HG02840 (cell line): ENCODE results near the gene NUDT7.
A peak's percentile ranks its signal among the peaks of the same experiment; 100 is the strongest.

Experiments used
- ATAC-seq: cut with Tn5 transposase; IDR thresholded peaks from one replicate; pipeline ENCODE4 v1.9.1; 2021; ENCODE audit warnings: mild to moderate bottlenecking, moderate library complexity, moderate number of reproducible peaks; ENCODE audit not compliant: unreplicated experiment, low FRiP score

NUDT7 gene

DNA sequence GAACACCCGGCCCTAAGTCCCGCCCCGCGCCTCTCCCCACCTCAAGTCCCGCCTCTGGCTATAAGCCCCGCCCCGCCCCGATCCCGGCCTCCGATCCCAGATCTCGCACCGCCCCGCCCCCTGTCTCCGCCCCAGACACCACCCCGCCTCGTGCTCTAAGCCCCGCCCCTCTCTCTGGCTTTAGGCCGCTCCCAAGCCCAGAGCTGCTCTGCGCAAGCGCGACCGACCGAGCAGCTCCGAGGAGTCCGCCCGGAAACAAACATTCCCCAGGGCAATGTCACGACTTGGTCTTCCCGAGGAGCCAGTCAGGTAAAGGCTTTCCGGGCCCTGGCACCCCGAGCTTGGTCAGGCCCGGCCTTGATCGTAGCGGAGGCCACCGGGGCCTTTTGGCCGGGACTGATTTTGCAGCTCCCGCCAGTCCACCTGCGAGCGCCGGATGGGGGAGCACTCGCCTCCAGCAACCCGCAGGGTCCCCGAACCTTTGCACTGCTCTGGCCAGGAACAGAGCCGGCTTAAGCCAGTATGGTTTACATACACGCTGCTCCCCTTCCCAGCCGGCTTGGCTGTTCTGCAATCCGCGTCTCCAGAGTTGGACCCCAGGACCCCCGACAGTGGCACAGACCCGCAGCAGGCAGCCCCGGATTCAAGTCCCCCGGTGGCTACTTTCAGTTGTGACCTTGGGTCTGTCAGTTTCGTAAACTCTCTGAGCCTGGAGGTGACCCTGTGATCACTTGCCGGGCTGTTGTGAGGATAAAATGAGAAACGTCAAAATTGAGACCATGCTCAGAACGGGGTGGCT, at the start of gene NUDT7:
Gene NUDT7 (plus strand): TSS at position 206 of the 799 bp plus-strand sequence. CDS start 69 bp downstream, at position 275.
- peak; percentile 87 for ATAC-seq

DNA sequence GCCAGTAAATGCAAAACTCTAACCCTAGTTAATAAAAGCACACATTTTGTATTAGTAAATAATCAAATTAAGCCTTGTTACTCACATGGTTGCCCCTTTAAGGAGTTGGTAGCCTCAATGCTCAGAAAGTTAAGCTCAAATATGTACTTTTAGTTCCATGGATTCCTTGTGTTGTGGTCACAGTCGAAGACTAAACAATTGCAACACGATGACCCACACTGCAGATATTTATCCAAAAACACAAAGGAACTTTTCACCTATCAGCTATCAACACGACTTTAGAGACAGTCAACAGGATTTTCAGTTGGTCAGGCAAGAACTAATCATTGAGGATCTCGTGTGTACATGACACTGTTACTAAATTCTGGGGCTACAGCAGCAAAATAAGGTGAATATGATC, 47.4 kb upstream of the NUDT7 start:
- no peak for ATAC-seq

DNA sequence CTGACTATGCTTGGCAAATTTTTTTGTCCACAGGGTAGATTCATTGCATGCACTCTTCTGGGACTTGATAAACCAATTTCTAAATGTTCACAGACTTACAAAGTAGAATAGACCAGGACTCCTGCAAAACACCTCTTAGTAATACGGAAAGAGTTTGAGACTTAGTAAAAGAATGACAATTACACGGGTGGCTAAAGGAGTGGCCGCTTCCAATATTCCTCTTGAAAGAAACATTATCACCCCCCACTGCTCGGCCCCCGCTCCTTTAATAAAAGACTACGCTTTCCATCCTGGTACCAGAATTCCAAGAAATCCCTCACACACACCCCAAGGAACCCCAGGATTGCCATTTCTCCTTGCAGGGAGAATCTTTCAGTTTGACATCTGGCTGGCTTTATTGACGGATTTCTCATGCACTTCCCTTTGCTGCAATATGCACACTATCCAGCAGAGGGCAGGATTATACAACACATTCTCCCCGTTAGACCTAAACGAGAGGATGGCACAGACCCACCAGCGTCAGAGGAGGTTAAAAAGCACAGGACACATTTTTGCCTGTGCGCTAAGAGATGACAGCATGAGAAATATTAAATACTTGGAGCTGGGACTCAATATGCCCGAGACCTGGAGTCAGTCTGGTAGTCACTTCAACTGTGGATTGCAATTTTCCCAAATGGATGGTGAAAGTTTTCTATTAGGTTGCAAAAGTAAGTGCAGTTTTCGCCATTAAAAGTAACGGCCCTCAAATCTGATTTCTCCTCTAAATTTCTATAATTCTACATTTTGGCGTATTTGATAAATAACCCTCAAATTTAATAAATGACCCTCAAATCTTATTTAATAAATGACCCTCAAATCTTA, 46.6 kb upstream of the NUDT7 start:
- ATAC-seq: no peak

DNA sequence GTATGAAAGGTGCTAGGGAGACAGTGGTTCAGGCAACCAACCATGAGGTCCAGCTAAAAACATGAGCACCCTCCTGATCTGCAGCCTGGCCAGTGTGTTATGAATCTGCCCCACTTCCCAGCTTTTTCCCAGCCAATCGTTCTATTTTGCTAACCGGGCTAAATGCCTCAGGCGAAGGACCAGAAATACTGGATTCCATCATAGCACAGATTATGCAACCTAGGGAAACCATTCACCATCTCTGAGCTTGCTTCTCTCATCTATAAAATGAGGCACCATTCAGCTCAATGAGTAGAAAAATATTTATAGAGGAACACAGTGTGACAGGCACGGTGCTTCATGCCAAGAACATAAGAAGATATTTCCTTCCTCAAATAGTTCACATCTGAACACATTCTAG, 45.2 kb upstream of the NUDT7 start:
- no peak for ATAC-seq

DNA sequence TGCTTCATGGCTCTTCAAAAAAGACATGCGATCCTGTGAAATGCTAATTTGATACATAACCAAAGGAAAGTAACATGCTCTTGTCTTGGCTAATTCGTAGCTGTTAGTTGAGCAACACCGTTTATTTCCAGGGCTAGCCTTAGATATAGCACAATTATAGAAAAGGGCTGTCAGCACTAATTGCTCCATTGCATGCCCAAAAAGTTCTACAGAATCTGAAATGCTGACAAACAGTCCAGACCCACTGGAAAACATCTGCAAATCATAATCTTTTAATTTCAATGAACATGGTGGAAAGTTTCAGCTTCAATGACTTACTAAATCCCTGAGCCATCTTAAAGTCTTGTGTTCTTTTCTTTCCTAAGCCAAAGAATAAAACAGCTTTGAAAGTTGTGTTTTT, 42.9 kb upstream of the NUDT7 start:
- no peak for ATAC-seq

DNA sequence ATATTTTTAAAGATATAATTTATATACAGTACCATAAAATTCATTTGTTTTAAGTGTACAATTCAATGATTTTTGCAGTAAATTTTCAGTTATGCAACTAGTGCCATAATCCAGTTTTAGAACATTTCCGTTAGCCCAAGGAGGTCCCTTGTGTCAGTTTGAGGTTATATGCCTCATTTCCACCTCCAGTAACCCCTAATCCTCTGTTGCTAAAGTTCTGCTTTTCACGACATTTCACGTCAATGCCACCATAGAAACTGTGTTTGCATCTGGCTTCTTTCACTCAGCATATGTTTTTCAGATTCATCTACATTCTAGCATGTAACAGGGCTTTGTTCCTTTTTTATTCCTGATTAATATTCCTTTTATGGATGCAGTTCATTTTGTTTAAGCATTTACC, 42.4 kb upstream of the NUDT7 start:
- ATAC-seq: no peak

DNA sequence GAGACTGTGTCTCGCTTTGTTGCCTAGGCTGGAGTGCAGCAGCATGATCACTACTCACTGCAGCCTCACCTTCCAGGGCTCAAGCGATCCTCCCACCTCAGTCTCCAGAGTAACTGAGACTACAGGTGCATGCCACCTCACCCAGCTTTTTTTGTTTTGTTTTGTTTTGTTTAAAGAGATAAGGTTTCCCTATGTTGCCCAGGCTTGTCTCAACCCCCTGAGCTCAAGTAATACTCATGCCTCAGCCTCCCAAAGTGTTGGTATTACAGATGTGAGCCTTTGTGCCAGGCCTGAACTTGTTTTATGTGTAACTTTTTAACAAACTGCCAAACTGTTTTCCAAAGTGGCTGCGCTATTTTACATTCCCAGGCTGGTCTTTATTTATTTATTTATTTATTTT, 41.8 kb upstream of the NUDT7 start:
- ATAC-seq: no peak

DNA sequence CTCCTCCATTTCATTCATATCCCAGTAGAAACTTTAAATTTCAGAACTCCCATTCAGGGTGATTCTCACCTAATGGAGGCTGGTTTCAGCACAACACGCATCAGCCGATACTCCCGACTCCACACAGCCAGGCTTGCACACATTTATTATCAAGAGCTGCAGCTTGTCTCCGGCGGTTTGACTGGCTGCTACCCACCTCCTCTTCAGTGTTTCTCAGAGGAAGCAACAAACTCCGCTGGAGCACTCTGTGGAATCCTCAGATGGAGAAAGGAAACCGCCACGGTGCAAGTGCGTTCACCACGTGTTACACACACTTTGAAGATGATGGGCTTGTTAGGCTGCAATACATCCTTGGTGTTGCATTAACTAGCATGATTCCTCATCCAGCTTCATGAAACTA, 39.7 kb upstream of the NUDT7 start:
- no peak for ATAC-seq

DNA sequence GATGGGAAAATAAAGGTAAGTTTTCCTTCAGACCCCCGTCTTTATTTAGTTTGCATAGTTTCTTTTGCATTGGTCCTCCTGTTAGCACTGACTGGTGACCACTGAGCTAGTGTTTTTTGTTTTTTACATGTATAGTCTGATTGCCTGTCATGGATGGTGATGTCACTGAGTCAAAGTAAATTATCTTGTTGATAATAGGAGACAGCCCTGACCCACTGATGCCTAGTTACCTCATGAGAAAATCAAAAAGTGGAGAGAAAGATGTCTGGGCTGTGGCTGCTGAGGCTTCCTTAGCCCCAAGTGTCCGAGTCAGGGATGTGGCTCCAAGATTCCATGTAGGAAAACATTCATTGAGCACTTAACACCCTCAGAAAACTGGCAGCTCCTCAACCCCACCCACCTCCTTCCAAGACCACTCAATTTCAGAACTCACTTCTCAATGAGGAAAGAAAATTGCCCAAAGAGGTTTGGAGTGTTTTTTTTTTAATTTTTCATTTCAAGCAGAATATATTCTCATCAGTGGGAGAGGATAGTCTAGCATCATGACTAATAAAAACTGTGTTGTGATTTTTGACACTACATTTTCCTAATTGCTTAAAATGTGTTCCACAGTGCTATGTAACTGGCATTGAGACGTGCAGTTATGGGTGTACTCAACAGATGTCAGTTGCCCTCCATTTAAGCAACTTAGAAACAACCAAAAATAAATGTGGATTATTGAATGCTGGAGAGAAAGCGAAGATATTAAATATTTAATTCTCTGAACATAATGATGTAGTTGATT, 38.7 kb upstream of the NUDT7 start:
- ATAC-seq: no peak

DNA sequence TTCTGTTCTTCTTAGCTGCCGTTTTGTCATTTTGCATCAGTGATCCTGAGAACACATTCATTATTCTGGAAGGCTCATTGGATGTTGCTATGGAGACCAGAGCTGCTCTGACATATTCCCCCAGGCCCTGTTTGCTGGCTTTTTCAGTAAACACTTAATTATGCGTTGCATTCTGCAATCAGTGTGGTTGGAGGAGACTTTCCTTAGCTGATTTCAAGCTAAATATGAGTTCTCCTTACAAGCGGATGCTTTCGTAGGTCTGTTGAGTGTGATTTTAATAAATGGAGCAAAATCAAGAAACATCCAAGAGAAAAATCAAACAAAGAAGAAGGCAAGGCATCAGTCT, 38.2 kb upstream of the NUDT7 start:
- no peak for ATAC-seq

DNA sequence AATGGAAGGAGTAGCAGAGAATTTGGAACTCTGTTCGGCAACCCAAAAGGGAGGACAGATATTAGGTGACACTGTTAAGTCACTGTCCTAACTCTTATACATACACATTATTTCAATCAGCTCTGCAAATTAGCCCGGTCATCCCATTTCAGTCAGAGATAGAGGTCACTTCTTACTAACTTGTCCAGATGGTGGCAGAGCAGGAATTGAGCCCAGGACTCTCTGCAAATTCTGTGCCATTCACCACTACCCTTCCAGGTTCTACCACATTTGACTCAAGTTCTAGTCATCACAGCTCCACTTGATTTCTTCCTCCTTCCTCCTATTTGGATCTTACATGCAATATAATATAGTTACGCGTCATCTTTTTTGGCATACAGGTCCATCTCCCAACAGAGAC, 35.9 kb upstream of the NUDT7 start:
- no peak for ATAC-seq

DNA sequence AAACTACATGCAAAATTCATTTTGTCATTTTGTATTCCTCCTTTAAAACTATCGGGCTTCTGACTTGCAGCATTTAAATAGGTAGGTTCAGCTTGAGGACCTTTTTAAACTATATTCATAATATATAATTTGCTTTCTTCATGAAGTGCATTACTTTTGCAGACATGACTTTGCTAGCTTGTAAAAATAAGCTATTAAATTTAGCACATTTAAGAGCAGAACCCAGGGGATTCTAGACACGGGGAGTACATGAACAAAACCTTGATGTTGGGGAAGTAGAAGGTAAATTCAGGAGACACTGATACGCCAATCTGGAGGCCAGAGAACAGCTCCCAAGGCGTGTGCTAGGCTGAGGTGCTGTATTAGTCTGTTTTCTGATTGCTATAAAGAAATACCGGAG, 32.3 kb upstream of the NUDT7 start:
- no peak for ATAC-seq

DNA sequence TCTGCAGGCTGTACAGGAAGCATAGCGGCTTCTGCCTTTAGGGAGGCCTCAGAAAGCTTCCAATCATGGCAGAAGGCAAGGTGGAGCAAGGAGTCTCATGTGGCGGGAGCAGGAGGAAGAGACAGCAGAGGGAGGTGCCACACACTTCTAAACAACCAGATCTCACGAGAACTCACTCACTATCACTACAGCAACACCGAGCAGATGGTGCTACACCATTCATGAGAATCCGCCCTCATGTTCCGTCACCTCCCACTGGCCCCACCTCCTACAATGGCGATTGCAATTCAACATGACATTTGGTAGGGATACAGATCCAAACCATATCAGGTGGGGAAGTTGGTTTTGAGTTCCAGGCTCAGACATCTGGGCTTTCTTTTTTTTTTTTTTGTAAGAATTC, 31.9 kb upstream of the NUDT7 start:
- no peak for ATAC-seq

DNA sequence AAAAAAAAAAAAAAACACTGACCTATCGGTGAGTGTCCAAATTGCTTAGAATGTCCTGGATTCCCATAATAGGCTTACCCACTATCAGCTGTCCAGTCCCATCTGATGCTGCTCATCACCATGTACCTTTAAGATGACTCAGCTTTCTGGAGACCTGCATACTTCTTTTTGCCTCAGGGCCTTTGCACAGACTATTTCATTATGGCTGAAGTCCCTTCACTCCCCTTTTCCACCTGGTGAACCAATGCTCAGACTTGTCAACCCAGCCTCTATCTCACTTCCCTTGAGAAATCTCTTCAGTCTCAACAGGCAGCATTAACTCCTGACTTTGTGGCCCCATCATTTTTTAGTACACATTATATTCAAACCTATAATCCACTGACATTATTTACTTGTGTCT, 29.7 kb upstream of the NUDT7 start:
- no peak for ATAC-seq

DNA sequence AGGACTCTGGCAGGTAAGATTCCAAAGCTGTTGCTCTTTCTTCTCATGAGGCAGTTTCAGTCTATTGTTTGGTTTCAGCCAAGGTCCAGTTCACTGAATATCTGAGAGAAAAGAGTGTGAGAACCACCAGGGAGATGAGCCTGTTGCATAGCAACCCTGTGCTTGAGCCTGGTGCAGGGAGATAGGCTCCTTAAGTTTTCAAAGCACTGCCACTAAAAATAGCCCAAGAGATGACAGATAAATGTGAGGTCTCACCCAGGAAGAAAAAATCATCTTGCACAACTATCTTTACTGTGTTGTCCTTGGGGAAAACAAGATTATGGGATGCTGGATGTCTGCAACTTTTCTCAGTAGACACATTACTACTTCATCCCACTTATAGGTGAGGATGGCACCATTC, 26.2 kb upstream of the NUDT7 start:
- ATAC-seq: no peak

DNA sequence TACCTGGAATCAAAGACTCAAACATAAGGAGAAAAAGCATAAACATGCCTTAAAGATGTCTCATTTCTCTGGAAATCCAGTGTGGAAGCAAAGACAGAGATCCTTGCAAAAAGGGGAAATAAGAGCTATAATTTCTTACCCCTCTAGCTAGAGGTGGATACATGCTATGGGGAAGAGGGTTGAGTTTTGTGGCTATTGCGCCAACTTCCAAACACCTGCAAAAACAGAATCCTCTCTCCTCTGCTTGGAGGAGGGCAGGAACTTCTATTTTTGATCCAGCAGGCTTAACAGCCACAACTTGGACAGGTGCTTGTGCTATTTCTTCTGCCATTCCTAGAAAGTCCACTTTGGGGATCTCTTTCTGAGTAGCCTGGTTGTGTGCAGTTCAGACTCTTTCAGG, 21.5 kb upstream of the NUDT7 start:
- no peak for ATAC-seq

DNA sequence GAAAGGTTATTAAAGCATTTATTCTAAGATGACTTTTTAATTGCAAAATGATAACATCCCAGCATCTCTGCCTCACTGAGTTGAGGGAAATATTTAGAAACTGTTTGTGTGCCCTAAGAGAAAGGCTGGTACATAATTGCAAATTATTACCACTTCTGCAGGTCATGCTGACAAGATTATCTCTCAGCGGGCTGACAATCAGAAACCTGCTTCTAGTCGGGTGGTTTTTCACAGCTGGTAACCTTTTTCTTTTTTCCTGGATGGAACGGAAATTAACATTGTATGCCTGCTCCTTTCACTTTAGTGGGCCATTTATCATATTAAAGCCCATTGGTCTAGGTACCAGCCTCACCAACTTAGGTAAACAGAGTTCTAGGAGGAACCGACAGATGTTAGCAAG, 17.0 kb upstream of the NUDT7 start:
- ATAC-seq: no peak

DNA sequence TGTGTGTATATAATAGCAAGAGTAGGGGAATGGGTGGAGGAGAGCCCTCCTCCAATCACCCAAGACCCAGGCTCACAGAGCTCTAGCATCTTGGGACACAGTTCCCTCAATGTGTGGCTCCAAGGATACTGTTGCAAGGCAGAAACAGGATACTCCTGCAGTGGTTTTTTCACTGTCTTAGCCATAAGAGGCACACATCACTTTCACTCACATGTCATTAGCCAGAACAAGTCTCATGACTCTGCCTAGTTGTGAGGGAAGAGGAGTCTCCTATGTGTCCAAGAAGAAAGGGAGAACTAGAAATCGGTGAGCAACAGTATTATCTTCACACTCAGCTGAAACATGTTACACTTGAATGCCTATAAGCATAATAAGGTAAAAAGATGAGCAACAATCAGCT, 11.1 kb upstream of the NUDT7 start:
- no peak for ATAC-seq

DNA sequence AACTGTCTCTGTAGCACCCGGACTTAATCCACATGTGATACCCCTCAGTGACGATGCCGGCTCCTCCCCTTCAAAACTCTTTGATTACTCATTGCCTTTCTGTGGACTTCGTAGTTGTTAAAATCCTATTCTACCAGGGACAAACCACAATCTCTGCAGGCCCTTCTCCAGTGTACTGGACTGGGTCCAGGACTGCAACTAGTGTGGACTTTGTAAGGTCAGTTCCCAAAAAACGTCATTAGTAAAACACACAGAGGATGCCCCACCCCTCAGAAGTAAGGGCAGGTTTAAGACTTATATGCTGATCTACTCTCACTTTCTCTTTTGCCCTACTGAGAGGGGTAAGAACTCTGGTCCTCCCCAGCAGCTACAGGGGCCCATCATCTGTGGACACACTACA, 10.5 kb upstream of the NUDT7 start:
- no peak for ATAC-seq

DNA sequence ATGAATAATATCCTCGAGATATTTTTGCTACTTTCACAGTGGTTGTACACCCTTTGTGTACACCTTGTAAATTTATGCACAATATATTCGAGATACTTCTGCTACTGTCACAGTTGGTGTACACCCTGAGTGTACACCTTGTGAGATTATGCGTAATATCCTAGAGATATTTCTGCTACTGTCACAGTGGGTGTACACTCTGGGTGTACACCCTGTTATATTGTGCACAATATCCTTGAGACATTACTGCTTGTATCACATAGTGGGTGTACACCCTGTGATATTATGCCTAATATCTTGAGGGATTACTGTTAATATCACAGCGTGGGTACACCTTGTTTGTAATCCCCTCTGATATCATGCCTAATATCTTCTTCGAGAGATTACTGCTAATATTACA, 7.2 kb upstream of the NUDT7 start:
- ATAC-seq: no peak

DNA sequence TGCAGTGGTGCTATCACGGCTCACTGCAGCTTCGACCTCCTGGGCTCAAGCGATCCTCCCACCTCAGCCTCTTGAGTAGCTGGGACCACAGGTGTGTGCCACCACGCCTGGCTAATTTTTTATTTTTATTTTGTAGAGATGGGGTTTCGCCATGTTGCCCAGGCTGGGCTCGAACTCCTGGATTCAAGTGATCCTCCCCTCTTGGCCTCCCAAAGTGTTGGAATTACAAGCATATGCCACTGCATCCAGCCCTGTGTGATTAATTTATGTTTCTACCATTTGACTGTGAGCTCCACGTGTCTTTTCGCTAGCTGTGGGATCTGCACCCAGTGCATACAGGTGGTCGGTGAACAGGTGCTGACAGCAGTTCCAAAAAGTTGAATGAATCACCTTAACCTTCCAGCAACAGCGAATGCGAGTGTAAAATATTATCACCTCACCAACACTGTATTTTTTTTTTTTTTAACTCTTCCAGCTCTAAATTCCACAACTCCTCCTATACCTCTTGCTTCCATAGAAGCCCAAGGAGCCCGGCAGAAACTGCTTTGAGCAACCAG, 484 bp upstream of the NUDT7 start:
- peak; percentile 31 for ATAC-seq
